ENCODE measurements around the gene PPP4R1. TPM values are rescaled to one million over a fixed set of nuclear protein-coding genes. Genes with fewer than 3 reads are reported as not detected.

PPP4R1 gene
- total RNA-seq, 2 experiments from 2014 or later = 35.7 to 40.2 TPM

DNA sequence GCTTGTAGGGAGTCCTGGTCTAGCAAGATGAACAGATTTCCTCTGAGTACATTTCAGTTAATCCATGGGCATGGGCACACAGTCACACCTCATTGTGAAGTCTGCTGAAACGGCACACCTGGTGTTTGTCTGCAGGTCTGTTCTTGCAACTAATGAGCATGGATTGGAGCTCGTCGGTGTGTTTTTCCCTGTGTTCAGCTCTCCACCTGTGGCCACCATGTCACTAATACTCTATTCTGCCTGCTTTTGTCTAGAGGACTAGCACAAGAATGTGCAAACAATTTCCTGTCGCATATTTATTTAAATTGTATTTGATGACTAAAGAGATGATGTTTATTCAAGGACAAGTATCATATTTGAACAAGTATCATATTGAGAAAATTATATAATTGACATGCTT is 24.5 kb upstream of the PPP4R1 start:
- Histone ChIP-seq H3K4me1 (ENCODE audit: insufficient read depth, low read length) (no peaks in the 10 kb centered on the region), H3K36me3 (ENCODE audit: insufficient read depth, low read length) (no peaks in the 10 kb centered on the region), H3K27me3 (ENCODE audit: control insufficient read depth in 1 of 2, insufficient read depth in 2 of 2, low read length in 2 of 2) (peaks cover 0 to 5% of the 10 kb centered on the region in 2 experiments), H3K27ac (ENCODE audit: low read depth in 1 of 2, low read length in 2 of 2) (no peak overlapping the region), H3K4me3 (ENCODE audit: low read length) (no peak overlapping the region), H3K9me3 (ENCODE audit: control insufficient read depth in 1 of 2, insufficient read depth in 1 of 2, low read length in 2 of 2) (no peaks in the 10 kb centered on the region)
- DNase-seq = no peak
- Mint-ChIP-seq H3K27ac (no peak overlapping the region), H3K4me3 (no peak overlapping the region), H3K9me3 (no peaks in the 10 kb centered on the region), H3K4me1 (ENCODE audit: low read depth) (no peaks in the 10 kb centered on the region), H3K36me3 (ENCODE audit: low read depth) (no peaks in the 10 kb centered on the region), H3K27me3 (peaks cover 3% of the 10 kb centered on the region)
- TF ChIP-seq, protein P1, sequence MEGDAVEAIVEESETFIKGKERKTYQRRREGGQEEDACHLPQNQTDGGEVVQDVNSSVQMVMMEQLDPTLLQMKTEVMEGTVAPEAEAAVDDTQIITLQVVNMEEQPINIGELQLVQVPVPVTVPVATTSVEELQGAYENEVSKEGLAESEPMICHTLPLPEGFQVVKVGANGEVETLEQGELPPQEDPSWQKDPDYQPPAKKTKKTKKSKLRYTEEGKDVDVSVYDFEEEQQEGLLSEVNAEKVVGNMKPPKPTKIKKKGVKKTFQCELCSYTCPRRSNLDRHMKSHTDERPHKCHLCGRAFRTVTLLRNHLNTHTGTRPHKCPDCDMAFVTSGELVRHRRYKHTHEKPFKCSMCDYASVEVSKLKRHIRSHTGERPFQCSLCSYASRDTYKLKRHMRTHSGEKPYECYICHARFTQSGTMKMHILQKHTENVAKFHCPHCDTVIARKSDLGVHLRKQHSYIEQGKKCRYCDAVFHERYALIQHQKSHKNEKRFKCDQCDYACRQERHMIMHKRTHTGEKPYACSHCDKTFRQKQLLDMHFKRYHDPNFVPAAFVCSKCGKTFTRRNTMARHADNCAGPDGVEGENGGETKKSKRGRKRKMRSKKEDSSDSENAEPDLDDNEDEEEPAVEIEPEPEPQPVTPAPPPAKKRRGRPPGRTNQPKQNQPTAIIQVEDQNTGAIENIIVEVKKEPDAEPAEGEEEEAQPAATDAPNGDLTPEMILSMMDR (IDR thresholded peaks at IDR 0.05) = no peak
- ChIA-PET POLR2A (no interaction called here), CTCF (no interaction called here)
- no peak for ATAC-seq (ENCODE audit: poor library complexity)
- intact Hi-C loops (cut with DNase I, micrococcal nuclease) = no loop called here

DNA sequence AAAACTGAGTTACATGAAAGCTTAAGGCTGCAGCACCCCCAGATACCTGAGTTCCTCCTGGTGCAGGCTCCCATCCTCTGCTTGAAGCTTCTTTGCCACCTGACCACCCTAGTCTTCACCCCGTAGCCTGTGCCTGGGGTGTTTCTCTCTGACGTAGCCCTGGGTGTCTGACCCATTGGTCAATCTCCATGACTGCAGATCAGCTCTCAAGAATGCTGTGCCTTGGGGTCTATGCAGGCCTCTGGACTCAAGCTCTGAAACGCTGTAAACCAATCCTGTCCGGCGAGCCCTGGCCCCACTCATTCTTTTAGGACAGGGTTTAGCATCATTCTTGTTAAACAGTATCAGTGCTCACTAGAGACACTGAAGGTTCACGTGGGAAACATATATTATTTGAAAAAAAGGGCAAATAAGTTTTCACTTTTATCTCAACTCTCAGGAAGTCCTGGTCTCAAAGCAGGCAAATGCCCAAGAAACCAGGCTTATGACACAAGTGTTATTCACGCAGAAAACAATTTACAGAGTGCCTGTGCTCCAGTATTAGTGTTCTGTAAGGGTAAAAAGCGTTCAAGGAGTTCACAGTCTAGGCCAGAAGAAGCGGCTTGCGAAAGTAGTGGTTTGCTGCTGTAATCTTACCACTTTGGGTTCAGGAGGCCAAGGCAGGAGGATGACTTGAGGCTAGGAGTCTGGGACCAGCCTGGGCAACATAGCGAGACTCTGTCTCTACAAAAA is 22.8 kb upstream of the PPP4R1 start:
- no peak for DNase-seq
- H3K9me3 Mint-ChIP-seq = no peaks in the 10 kb centered on the region
- POLR2A ChIA-PET = no interaction called here
- no peak overlapping the region for H3K4me3 Mint-ChIP-seq
- H3K36me3 Mint-ChIP-seq (ENCODE audit: low read depth) = no peaks in the 10 kb centered on the region
- no peaks in the 10 kb centered on the region for H3K4me1 Mint-ChIP-seq (ENCODE audit: low read depth)
- no peak for ATAC-seq (ENCODE audit: poor library complexity)
- Histone ChIP-seq H3K4me3 (ENCODE audit: low read length) (no peak overlapping the region), H3K4me1 (ENCODE audit: insufficient read depth, low read length) (no peaks in the 10 kb centered on the region), H3K9me3 (ENCODE audit: control insufficient read depth in 1 of 2, insufficient read depth in 1 of 2, low read length in 2 of 2) (no peaks in the 10 kb centered on the region), H3K27me3 (ENCODE audit: control insufficient read depth in 1 of 2, insufficient read depth in 2 of 2, low read length in 2 of 2) (peaks cover 0 to 5% of the 10 kb centered on the region in 2 experiments), H3K36me3 (ENCODE audit: insufficient read depth, low read length) (no peaks in the 10 kb centered on the region), H3K27ac (ENCODE audit: low read depth in 1 of 2, low read length in 2 of 2) (no peak overlapping the region)
- no peaks in the 10 kb centered on the region for H3K27me3 Mint-ChIP-seq
- TF ChIP-seq, protein P1 (IDR thresholded peaks at IDR 0.05) = no peak
- H3K27ac Mint-ChIP-seq = no peak overlapping the region
- CTCF ChIA-PET = no interaction called here
- intact Hi-C loops (cut with DNase I, micrococcal nuclease) = no loop called here

DNA sequence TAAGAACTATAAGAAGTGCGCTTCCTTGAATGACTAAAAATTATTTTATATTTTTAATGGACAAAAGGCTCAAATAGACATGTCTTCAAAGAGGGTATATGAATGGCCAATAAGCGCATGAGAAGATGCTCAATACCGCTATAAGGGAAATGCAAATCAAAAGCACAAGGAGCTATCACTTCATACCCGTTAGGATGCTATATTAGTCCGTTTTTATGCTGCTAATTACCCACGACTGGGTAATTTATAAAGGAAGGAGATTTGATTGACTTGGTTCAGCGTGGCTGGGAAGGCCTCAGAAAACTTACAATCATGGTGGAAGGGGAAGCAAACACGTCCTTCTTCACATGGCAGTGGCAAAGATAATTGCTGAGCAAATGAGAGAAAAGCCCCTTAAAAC is 20.5 kb upstream of the PPP4R1 start:
- Histone ChIP-seq H3K27me3 (ENCODE audit: control insufficient read depth in 1 of 2, insufficient read depth in 2 of 2, low read length in 2 of 2) (no peaks in the 10 kb centered on the region), H3K4me3 (ENCODE audit: low read length) (no peak overlapping the region), H3K27ac (ENCODE audit: low read depth in 1 of 2, low read length in 2 of 2) (no peak overlapping the region), H3K9me3 (ENCODE audit: control insufficient read depth in 1 of 2, insufficient read depth in 1 of 2, low read length in 2 of 2) (no peaks in the 10 kb centered on the region), H3K36me3 (ENCODE audit: insufficient read depth, low read length) (no peaks in the 10 kb centered on the region), H3K4me1 (ENCODE audit: insufficient read depth, low read length) (no peaks in the 10 kb centered on the region)
- POLR2A ChIA-PET = no interaction called here
- TF ChIP-seq, protein P1 (IDR thresholded peaks at IDR 0.05) = no peak
- CTCF ChIA-PET = no interaction called here
- Mint-ChIP-seq H3K9me3 (no peaks in the 10 kb centered on the region), H3K4me3 (no peak overlapping the region), H3K27me3 (no peaks in the 10 kb centered on the region), H3K27ac (no peak overlapping the region), H3K36me3 (ENCODE audit: low read depth) (no peaks in the 10 kb centered on the region), H3K4me1 (ENCODE audit: low read depth) (no peaks in the 10 kb centered on the region)
- ATAC-seq (ENCODE audit: poor library complexity) = no peak
- no peak for DNase-seq
- intact Hi-C loops (cut with DNase I, micrococcal nuclease) = no loop called here
